Stimulated activated CD8-positive, alpha-beta memory T cell treated with anti-CD3 and anti-CD28 coated beads, Interleukin-15, amount 100 ng/mL, for 1 hour (primary cell): ENCODE data around the gene TNRC6C.

ENCODE experiments used
- DNase-seq: peaks from one replicate; pipeline ENCODE4 v3.0.0-alpha.2; 2020; ENCODE audit warnings: low read depth

Gene TNRC6C

DNA sequence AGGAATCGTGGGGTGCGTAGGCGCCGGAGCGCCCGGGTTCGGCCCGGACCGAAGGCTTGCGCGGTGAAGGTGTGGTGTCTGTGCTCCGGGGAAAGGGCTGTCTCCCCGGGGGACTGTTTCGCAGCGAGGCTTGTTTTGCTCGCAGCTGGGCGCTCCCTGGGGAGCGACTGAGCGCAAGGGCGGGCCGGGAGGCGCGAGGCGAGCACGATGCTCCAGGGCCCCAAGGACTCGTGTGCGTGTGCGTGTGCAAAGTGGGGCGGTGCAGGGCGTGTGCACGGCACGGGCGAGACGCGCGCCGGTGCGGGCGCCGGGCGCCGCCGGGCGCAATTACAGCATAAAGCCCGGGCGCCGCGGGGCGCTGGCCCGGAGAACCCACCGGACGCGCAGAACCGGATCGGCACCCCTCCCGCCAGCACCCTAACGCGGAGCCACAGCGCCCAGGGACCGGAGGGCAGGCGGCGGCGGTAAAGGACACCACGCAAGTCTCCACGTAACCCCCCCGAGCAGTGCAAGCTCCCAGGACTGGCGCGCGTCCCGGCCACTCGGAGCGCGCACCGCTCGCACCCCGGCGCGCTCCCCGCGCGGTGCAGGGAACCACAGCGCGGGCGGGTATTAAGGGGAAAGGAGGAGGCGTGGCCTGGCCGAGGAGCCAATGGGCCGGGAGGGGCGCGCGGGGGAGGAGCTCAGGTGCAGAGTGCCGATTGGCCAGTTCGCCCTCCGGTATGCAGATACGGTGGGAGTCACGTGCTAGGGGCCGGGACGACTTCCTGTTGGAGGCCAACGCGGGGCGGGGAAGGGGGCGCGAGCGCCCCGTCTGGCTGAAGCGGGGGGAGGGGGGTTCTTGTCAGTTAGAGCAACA, at the start of gene TNRC6C:
TSS of gene TNRC6C (plus strand) at position 847 of the 859 bp plus-strand sequence. CDS start 45,504 bp downstream, outside the sequence.
- peak; percentile 100 for DNase-seq

DNA sequence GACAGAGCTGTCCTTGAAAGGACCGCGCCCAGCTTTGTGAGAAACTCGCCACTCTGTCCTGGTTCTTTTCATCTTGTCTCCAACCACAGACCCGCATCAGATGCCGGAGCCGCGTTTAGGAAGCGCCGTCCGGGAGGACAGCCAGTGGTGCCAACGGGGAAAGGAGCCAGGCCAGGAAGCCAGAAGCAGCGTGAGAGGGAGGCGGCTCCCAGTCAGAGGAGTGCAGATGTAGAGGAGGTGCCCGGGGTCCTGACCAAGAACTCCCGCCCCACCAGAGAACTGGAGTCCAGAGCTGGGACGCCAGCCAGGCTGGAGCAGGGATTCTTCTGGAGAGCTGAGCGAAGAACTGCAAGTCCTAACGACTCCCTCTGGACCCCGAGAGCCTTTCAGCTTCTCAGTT, 49.3 kb upstream of the TNRC6C start:
- no peak for DNase-seq

DNA sequence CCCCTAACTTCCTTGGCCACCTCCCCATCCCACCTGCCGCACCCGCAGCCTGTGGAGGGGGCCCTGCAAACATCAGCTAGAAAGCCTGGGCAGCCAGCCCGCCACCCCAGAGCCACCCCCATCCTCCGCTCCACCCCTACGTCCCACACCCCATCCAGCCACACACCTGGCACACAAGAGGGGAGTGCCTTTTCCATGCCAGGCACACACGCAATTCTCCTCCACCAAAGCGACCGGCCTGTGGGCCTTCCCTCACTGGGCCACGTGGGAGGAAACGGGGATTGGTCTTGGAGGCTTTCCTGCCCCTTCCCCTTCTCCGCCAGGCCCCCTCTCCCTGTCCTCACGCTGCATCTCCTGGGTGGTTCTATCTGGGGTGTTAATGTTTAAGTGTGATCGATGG, 48.7 kb upstream of the TNRC6C start:
- DNase-seq = no peak

- DNase-seq = no peak
Observed at GRCh38 chr17:77914385-77915254, 43.9 kb upstream of the TNRC6C start.

GRCh38 chr17:77915594-77916021, 42.9 kb upstream of the TNRC6C start:
- no peak for DNase-seq

DNA sequence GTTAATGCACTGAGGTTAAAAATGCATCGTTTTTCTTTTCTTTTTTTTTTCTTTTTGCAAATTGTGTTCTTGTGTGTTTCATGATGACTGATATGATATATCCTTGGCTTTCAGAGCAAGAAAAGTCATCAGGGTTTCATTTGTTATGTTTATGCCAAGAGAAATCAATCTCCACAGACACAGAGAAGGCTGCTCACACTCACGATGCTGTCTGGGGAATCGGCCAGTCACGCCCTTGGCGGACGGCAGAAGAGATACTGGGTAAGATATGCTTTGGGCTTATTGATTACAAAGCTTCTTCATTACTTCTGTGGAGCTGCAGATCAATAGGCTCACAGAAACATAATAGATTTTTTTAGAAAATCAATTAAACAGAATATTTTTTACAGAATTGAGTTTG, 42.2 kb upstream of the TNRC6C start:
- no peak for DNase-seq

GRCh38 chr17:77916703-77917481, 41.6 kb upstream of the TNRC6C start:
- DNase-seq = no peak

DNA sequence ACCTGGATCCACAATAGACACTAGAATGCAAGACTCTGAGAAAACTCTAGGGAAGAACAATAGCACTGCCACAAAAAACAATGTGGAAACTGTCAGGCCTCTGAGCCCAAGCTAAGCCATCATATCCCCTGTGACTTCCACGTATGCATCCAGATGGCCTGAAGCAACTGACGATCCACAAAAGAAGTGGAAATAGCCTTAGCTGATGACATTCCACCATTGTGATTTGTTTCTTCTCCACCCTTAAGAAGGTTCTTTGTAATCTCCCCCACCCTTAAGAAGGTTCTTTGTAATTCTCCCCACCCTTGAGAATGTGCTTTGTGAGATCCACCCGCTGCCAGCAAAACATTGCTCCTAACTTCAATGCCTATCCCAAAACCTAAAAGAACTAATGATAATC, 39.2 kb upstream of the TNRC6C start:
- DNase-seq = no peak

DNA sequence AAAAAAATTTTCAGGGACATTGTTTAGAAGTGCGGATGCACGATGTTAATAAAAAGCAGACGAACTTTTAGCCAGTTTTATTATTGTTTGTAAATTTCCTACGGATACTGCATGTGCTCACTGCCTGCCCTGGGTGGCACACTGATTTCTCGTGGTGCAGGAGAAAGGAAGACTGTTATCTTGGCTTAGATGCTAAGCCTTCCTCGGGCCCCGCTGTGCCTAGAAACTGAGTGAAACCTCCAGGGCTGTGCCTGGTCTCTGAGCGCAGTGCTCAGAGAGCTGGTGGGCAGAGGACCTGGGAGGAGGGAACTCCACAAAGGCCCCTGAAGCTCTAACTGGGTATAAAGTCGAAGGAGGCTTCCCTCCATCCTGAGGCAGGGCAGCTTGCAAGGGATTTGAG, 35.4 kb upstream of the TNRC6C start:
- DNase-seq = no peak

- no peak for DNase-seq
Observed at GRCh38 chr17:77923776-77924513, 34.6 kb upstream of the TNRC6C start.

- no peak for DNase-seq
Observed at GRCh38 chr17:77924757-77925336, 33.7 kb upstream of the TNRC6C start.

GRCh38 chr17:77925831-77926543, 32.5 kb upstream of the TNRC6C start:
- no peak for DNase-seq

DNA sequence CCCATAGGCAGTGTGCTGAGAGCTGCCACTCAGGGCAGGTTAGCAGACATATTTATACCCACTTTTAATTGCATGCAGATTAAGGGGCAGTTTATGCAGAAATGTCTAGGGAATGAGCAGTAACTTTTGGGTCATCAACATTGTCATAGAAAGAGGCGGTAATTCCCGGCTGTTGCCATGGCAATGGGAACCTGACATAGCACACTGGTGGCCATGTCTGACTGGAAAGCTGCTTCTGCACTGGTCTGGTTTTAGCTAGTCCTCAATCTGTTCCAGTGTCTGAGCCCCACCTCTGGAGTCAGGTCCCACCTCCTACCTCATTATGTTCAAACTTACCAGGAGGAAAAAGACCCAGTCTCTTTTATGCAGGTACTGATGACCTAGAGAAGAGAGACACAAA, 31.5 kb upstream of the TNRC6C start:
- DNase-seq = no peak

- no peak for DNase-seq
Observed at GRCh38 chr17:77927777-77928518, 30.6 kb upstream of the TNRC6C start.

DNA sequence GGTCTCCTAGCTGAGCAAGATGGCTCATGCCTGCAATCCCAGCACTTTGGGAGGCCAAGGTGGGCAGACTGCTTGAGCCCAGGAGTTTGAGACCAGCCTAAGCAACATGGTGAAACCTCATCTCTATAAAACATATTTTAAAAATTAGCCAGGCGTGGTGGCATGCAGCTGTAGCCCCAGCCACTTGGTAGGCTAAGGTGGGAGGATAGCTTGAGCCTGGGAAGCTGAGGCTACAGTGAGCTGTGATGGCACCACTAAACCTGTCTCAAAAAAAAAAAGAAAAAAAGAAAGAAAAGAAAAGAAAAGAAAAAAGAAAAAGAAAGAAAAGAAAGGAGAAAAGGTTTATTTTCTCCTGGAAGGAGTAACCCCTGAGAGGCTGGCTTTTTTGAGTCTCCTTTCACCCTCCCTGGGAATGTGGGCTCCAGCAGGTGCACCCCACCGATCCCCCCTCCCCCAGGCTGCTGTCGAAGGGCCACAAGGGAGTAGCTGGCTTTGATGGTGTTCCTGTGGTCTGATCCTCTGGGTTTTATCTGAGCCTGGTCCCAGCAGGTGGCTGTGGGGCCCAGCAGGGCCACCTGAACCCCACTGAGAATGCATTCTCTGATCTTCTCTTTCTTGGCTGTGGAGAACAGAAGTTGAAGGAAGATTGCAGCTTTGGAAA, 29.9 kb upstream of the TNRC6C start:
- no peak for DNase-seq

DNA sequence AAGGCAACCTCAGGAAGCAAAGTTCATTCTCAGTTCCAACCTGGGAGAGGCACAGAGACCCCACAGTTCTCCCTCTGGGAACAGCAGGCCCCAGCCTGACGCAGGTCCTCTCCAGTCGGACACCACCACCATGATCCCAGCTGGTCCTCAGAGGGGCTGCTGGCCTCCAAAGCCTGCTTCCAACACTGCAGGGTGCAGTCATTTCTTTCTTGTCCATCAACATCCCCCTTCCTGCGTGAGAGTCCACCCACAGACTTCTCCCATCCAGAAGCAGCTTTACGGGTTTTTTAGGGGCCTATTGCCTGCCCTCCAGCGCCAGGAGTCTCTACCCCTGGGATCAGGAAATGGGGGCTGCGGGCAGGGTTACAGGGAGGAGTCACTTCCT, 29.3 kb upstream of the TNRC6C start:
- no peak for DNase-seq

DNA sequence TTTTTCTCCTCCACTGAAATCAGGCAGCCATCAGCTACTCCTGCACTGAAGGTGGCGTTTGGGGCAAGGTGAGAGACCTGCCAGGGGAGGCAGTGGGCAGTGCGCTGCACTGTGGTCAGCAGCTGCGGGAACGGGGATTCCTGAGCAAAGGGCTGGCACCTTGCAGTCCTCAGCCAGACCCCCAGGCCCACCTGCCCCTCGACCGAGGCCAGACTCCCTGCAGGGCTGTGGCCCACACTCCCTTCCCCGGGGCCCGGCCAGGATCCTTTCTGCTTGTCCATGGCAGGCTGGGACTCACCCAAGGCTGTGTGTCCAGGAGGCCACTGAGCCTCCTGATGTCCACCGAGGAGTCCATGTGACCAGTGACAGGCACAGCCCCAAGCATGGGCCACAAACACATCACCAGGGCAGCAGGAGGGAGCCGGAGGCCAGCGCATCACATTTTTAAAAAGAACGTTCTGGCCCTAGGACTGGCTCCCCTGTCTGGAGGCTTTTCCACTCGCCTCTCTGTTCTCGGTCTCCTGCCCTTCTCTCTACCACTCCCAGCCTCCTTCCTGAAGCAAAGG, 28.5 kb upstream of the TNRC6C start:
- DNase-seq = no peak

DNA sequence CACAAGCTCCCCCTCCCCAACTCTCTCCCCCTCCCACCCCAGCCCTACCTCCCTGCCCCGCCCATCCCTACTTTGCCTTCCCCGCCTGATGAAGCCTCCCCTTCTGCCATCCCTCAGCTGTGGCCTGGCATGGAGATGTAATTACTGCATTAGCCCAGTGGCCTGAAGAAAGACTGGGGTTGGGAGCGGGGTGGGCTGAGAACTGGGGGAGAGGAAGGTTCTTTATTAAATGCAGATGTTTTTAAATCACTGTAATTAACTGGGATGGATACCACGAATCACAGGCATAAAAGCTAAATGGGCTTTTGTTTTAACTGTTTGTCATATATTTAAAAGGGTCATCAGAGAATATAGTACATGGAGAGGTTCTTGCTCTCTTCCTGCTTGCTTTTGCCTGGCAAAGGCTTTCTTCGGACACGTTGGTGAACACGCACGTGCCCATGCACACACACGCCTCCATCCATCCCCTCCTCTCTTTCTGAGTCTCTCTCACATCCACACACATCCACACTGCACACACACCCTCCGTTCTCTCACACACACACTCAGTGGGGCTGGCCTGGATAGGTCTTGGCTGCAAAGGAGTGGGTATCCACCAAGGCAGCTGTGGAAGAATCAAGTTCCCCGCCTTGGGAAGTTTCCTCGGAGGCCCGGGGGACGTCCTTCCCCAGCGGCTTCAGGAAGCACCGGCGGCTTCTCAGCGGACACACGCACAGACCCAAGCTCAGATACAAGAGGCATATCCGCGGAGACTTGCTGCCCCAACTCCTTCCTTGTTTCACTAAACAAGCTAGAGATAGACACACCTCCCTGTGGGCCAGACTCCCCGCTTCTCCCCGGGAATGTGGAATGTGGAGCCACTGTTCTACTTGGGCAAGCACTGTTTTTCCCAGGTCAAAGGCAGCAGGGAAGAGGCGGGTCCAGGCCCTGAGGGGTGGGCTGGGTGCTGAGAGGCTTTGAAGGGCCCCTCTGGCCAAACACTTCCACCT, 27.4 kb upstream of the TNRC6C start:
- DNase-seq = no peak
